Pancreas (tissue), 10 donors: ENCODE results near the gene SCN3A. TPM values are rescaled to one million over a fixed set of nuclear protein-coding genes. Genes with fewer than 3 reads are reported as not detected.

Experiments
- ATAC-seq, 4 donors: fragments of 200-7000 bp; cut with Tn5 transposase; one replicate each; pipeline versions ENCODE4 v1.8.0 to v1.9.1; 2020; ENCODE audit warnings: mild to moderate bottlenecking in 4 of 4, moderate library complexity in 4 of 4
- DNase-seq, 6 donors: peaks; one replicate each; pipeline ENCODE4 v3.0.0-alpha.2; 2020
- FAIRE-seq: peaks from 2 replicates; lab custom pipeline; 2012; peaks lifted over from hg19 to GRCh38; lab: Jason Lieb, UNC
- H3K27ac ChIP-seq, 4 donors: fragments of 200-600 bp; sonication (generic); 1 replicate in 3 of 4; 2 replicates in 1 of 4; pipeline versions ENCODE4 v1.5.0 to v1.8.0; 2020
- H3K27me3 ChIP-seq, 4 donors: fragments of 200-600 bp; one replicate each; pipeline ENCODE4 v1.8.0; 2021
- H3K36me3 ChIP-seq, 3 donors: fragments of 200-600 bp; sonication (generic) in 1 of 3; one replicate each; pipeline versions ENCODE4 v1.5.0 to v1.8.0; 2020 to 2021
- H3K4me1 ChIP-seq, 3 donors: fragments of 200-600 bp; one replicate each; pipeline ENCODE4 v1.8.0; 2021
- H3K4me3 ChIP-seq, 4 donors: fragments of 200-600 bp; sonication (generic) in 2 of 4; one replicate each; pipeline versions ENCODE4 v1.5.0 to v1.8.0; 2020 to 2021
- H3K9me3 ChIP-seq, 4 donors: fragments of 200-600 bp; one replicate each; pipeline ENCODE4 v1.8.0; 2021
- CTCF ChIP-seq, 4 donors: fragments of 200-600 bp; sonication (generic) in 3 of 4; IDR thresholded peaks; one replicate each; pipeline versions ENCODE4 v1.5.0 to v1.8.0; 2021; ENCODE audit warnings: antibody characterized with exemption in 4 of 4
- WGBS, 2 donors: extraction: QIAGEN DNeasy Blood & Tissue Kit; methylation state at CpG; one replicate each; pipeline ENCODE4 v1.1.7; 2013; 5-methylcytosine and 5-hydroxymethylcytosine counted together
- intact Hi-C, 3 donors: fragments of 100-400 bp; cut with DNase I; formaldehyde crosslinking; loops; one replicate each; pipeline versions ENCODE4 v1.11.1 to v1.14.2; 2022
- polyA plus RNA-seq, 2 donors: library from polyadenylated mRNA; stranded (reverse); fragments of 200-250 nt; gene quantifications; one replicate each; pipeline ENCODE4 v1.2.3, GENCODE V29; 2013
- total RNA-seq, 6 donors: library from RNA; stranded (reverse); fragmentation: NEBNext Ultra II Directional in 4 of 6; extraction: Animal tissue kit (Norgen Biotek cat#: 25700) in 4 of 6; gene quantifications; one replicate each; pipeline versions ENCODE4 v1.2.1 to v1.2.4, GENCODE V29; 2021 to 2023
- donor health status: healthy with polysubstance abuse.
- donor health status: DM: no; HTN: no; CAD: no; lungs with moderate emphysema.
- donor health status: DM: no; HTN: no; CAD: no.
- donor health status: control.
- donor health status: control.
- donor health status: Bipolar disorder and iron deficiency.
- donor health status: DM: yes; HTN: yes; CAD: no.
- donor health status: DM: no; HTN: no; CAD: no.
- donor health status: DM: no; HTN: no; CAD: no.
- donor health status: DM: yes; HTN: yes; CAD: no.

Gene SCN3A
- total and polyA plus RNA-seq, 8 donors: 0.08 to 1.2 (median 0.38) TPM

GRCh38 chr2:165196411-165196810, 7.4 kb downstream of the SCN3A start:
- no peak for DNase-seq
- TF ChIP-seq CTCF (IDR thresholded peaks at IDR 0.05): no peak
- no peak for ATAC-seq
- WGBS, 2 donors: 56 to 64% methylated on average over 4 of the region's 4 CpGs
- H3K36me3 ChIP-seq: no peaks in the 10 kb centered on the region
- no peak overlapping the region for H3K27ac ChIP-seq
- no peaks in the 10 kb centered on the region for H3K27me3 ChIP-seq
- H3K9me3 ChIP-seq: no peaks in the 10 kb centered on the region
- H3K4me1 ChIP-seq: no peaks in the 10 kb centered on the region
- intact Hi-C loops: no loop called here
- H3K4me3 ChIP-seq: no peak overlapping the region
- FAIRE-seq: no peak

GRCh38 chr2:165193178-165193777, 10.6 kb downstream of the SCN3A start:
- WGBS, 2 donors: 71 to 75% methylated on average over 4 of the region's 4 CpGs
- TF ChIP-seq CTCF (IDR thresholded peaks at IDR 0.05): no peak
- no peak overlapping the region for H3K4me3 ChIP-seq
- H3K36me3 ChIP-seq: no peaks in the 10 kb centered on the region
- H3K27me3 ChIP-seq: no peaks in the 10 kb centered on the region
- ATAC-seq: peak in 3 of 4 donors; percentile 34 to 55 (median 44)
- no peak for DNase-seq
- H3K27ac ChIP-seq: no peak overlapping the region
- intact Hi-C loops: no loop called here
- H3K9me3 ChIP-seq: no peaks in the 10 kb centered on the region
- H3K4me1 ChIP-seq: no peaks in the 10 kb centered on the region
- no peak for FAIRE-seq

GRCh38 chr2:165192729-165193128, 11.1 kb downstream of the SCN3A start:
- Histone ChIP-seq H3K9me3 (no peaks in the 10 kb centered on the region), H3K4me1 (no peaks in the 10 kb centered on the region), H3K27me3 (no peaks in the 10 kb centered on the region), H3K4me3 (no peak overlapping the region), H3K27ac (no peak overlapping the region), H3K36me3 (no peaks in the 10 kb centered on the region)
- intact Hi-C loops: no loop called here
- 66 to 78% methylated on average over 2 of the region's 2 CpGs for WGBS, 2 donors
- ATAC-seq (no peak), FAIRE-seq (no peak), DNase-seq (no peak)
- TF ChIP-seq CTCF (IDR thresholded peaks at IDR 0.05): no peak

- no peak overlapping the region for H3K27ac ChIP-seq
- no peak for TF ChIP-seq CTCF (IDR thresholded peaks at IDR 0.05)
- no peak for DNase-seq
- FAIRE-seq: no peak
- H3K27me3 ChIP-seq: no peaks in the 10 kb centered on the region
- no peak overlapping the region for H3K4me3 ChIP-seq
- no peaks in the 10 kb centered on the region for H3K4me1 ChIP-seq
- no peaks in the 10 kb centered on the region for H3K36me3 ChIP-seq
- H3K9me3 ChIP-seq: no peaks in the 10 kb centered on the region
- ATAC-seq: no peak
- intact Hi-C loops: no loop called here
- 50 to 58% methylated on average over 2 of the region's 2 CpGs for WGBS, 2 donors
Observed at GRCh38 chr2:165191096-165191728, 12.6 kb downstream of the SCN3A start.

- H3K36me3 ChIP-seq: no peaks in the 10 kb centered on the region
- no peaks in the 10 kb centered on the region for H3K27me3 ChIP-seq
- H3K4me3 ChIP-seq: no peak overlapping the region
- TF ChIP-seq CTCF (IDR thresholded peaks at IDR 0.05): no peak
- H3K9me3 ChIP-seq: no peaks in the 10 kb centered on the region
- no peak overlapping the region for H3K27ac ChIP-seq
- ATAC-seq (no peak), DNase-seq (no peak), FAIRE-seq (no peak)
- intact Hi-C loops: no loop called here
- no peaks in the 10 kb centered on the region for H3K4me1 ChIP-seq
- 90 to 91% methylated on average over 3 of the region's 3 CpGs for WGBS, 2 donors
Observed at GRCh38 chr2:165185633-165186032, 18.2 kb downstream of the SCN3A start.
